Measurements from ENCODE around the gene COBL. TPM values are rescaled to one million over a fixed set of nuclear protein-coding genes. Genes with fewer than 3 reads are reported as not detected.

Gene COBL
- total RNA-seq, 4 donors from 2014 or later, result 1.1 to 27.7 (median 15.2) TPM

DNA sequence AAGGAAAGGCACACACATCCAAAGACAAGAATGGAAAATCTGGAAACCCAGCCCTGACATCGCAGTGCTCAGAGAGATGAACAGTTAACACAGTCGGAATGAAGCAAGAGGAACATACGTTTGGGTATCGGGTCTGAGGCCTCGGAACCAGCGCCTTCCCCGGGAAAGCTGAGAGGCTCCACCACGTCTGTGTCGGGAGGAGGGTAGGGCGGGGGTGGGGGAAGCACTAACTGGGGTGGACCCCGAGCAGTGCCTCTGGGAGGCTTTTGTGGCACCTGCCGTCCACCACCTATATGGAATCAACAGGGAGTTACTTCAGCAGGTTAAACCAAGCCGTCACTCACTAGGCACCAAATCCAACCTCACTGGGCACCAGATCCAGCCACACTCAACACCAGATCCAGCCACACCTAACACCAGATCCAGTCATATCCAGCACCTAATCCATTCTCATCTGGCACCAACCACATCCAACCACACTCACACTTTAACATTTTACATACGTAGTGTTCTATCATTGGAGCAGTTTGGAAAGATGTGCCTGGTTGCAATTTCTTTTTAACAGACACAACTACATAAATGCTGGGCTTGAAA is 233.6 kb downstream of the COBL start:
- ATAC-seq (ENCODE audit: low FRiP score), result peak; percentile 7
- TF ChIP-seq, protein P1, sequence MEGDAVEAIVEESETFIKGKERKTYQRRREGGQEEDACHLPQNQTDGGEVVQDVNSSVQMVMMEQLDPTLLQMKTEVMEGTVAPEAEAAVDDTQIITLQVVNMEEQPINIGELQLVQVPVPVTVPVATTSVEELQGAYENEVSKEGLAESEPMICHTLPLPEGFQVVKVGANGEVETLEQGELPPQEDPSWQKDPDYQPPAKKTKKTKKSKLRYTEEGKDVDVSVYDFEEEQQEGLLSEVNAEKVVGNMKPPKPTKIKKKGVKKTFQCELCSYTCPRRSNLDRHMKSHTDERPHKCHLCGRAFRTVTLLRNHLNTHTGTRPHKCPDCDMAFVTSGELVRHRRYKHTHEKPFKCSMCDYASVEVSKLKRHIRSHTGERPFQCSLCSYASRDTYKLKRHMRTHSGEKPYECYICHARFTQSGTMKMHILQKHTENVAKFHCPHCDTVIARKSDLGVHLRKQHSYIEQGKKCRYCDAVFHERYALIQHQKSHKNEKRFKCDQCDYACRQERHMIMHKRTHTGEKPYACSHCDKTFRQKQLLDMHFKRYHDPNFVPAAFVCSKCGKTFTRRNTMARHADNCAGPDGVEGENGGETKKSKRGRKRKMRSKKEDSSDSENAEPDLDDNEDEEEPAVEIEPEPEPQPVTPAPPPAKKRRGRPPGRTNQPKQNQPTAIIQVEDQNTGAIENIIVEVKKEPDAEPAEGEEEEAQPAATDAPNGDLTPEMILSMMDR (IDR thresholded peaks at IDR 0.05), result no peak
- no peak for DNase-seq (ENCODE audit: low spot score)

DNA sequence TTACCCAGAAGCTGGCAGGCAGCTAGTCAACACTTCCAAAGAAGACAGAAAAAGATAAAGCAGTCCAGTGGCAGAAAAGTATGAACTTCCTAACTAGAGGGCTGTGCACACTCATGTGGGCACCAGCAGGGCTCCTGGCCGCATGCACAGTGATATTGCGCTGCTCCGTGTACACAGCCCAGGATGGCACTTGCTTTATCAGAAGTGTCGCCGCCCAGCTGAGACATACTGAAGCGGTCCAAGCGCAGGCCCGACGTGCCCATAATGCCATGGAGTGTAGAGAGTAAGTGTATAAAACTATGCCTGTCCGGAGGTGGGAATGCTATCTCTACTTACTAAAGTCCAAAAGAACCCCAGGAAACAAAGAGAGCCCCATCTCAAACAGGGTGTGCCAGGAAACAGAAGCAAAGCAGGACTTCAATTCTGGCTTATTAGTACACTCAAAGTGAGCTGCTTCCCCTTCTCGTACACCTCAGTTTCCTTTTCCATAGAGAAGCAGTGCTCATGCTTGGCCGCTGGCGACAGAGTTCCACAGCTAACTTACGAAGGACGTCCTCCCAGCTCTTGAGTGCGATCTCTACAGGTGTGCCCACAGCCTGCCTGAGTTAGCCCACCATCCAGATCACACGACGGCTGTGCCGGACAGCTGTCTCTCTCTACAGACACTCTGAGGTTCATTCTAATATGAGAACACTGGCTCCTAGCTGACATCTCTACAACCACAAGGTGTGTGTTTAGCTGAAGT is 234.3 kb downstream of the COBL start:
- TF ChIP-seq, protein P1 (IDR thresholded peaks at IDR 0.05), result no peak
- no peak for ATAC-seq (ENCODE audit: low FRiP score)
- DNase-seq (ENCODE audit: low spot score), result no peak

DNA sequence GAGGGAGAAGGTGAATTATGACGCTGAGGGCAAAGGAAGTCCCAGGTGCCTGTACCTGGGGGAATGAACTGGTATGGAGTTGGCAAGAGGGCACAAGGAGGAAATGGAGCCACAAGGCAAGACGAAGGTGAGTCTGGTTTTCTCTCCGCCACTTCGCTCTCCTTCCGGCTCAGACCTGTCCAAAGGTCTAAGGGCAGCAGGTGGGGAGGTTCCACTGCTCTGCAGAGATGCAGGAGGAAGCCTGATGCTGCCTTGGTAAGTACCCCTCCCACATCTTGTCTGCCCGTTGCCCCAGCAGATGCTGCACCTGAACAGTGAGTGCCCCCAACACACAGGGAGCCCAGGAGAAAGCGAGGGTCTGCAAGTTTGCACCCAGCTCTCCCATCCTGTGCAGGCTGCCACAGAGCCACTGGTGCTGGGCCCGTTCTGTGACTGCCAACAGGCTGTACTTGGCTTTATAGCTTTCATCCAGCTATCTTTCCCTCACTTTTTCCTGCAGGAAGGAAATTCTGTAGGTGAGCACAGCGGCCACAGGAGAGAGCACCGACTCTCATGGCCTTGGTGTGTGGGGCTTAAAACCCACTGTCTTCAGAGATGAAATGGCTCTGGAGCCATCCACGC is 235.2 kb downstream of the COBL start:
- TF ChIP-seq, protein P1 (IDR thresholded peaks at IDR 0.05), result no peak
- DNase-seq (ENCODE audit: low spot score), result no peak
- no peak for ATAC-seq (ENCODE audit: low FRiP score)

DNA sequence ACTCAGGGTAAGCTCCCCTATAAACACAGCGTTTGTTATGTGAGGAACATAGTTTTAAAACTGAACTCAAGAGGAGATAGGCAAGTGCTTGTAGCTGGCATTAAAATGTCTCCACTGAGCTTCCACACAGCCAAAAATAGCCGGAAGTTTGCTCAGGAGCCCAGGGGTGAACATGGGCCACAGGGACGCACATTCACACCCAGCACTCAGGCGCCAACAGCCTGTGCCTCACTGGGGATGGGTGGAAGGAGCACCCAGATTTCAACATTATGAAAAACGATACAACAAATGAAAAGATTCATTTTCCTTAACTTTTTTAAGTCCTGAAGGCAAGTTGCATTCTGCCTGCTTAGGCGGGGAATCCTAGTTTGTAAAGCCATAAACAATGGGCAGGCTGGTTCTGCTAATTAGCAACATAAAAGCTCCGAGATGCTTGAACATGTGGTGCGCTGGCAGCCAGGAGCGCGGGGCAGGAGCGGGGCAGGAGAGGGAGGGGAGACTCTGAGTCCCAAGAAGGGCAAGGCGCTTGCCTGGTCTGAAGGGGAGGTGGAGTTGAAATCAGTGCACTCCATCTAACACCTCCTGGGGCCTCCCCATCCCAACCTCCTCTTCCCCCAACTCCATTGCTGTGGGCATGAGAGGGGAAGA is 235.9 kb downstream of the COBL start:
- TF ChIP-seq, protein P1 (IDR thresholded peaks at IDR 0.05), result no peak
- no peak for ATAC-seq (ENCODE audit: low FRiP score)
- DNase-seq (ENCODE audit: low spot score), result no peak

DNA sequence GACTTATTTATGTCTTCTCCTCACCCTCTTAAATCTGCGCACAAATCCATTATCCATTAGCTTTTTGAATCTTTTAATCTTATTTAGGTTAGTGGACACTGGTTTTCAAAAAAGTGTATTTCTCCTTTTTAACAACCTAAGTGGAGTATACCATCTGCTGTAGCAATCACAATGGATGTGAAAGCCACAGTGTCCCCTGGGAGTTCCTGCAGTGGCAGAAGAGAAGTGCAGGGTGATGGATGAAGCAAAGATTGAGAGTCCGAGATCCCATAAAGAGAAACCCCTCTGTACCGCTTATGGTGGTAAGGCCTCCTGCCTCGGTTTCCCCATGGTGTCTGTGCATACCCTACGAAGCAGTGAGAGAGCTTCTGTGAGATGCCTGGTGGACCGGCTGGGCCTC is 236.4 kb downstream of the COBL start:
- TF ChIP-seq, protein P1 (IDR thresholded peaks at IDR 0.05), result no peak
- DNase-seq (ENCODE audit: low spot score), result no peak
- ATAC-seq (ENCODE audit: low FRiP score), result no peak

DNA sequence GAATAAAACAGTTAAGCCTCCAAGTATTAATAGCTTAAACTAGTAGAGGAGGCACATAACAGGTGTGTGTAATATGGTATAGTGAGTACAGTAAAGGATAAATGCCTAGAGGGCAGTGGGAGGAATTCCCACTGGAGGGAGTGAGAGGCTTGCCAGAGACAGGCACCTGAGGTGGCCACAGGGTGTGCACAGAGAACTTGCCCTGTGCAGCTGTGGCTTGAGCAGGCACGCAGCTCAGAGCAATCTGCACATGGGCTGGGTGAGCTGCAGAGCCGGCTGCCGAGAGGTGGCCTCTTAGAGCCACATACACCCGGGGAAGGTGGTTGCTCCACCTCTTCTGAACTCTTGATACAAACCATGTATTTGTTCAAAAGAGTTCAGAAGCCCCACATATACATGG is 237.1 kb downstream of the COBL start:
- no peak for DNase-seq (ENCODE audit: low spot score)
- no peak for ATAC-seq (ENCODE audit: low FRiP score)
- TF ChIP-seq, protein P1 (IDR thresholded peaks at IDR 0.05), result no peak

Data from omental fat pad (tissue), 4 donors.